H1 (cell line): ENCODE data around the gene CACFD1. TPM values are rescaled to one million over a fixed set of nuclear protein-coding genes. Genes with fewer than 3 reads are reported as not detected.

Experiments
- BACH1 ChIP-seq: IDR thresholded peaks from 2 replicates; pipeline ENCODE4 v1.6.1; 2012; ENCODE audit warnings: low read length, improper control_type of control experiment
- EZH2 ChIP-seq: fragments of 200-600 bp; sonication (generic); IDR thresholded peaks from 2 replicates; pipeline ENCODE4 v1.7.1; 2012; ENCODE audit warnings: low read depth, mild to moderate bottlenecking, moderate library complexity, low read length, inconsistent platforms; ENCODE audit not compliant: severe bottlenecking
- HDAC6 ChIP-seq: IDR thresholded peaks from one replicate; pipeline ENCODE4 v1.7.1; 2012; ENCODE audit warnings: low read depth, mild to moderate bottlenecking, inconsistent platforms, low read length, moderate library complexity
- SP1 ChIP-seq: IDR thresholded peaks from 2 replicates; pipeline ENCODE4 v1.6.1; 2011; ENCODE audit warnings: low read depth, low read length
- SP2 ChIP-seq: IDR thresholded peaks from 2 replicates; pipeline ENCODE4 v1.6.1; 2012; ENCODE audit warnings: mild to moderate bottlenecking, low read length, inconsistent platforms
- SUZ12 ChIP-seq: fragments of 200-600 bp; sonication (generic); IDR thresholded peaks from 2 replicates; pipeline ENCODE4 v1.6.1; 2012; ENCODE audit warnings: mild to moderate bottlenecking, inconsistent platforms, low read length, moderate library complexity, mixed read lengths
- TBP ChIP-seq: IDR thresholded peaks from 2 replicates; pipeline ENCODE4 v1.6.1; 2011; ENCODE audit warnings: low read depth, low read length, improper control_type of control experiment
- polyA plus RNA-seq, 7 experiments: library from polyadenylated mRNA; depleted of rRNA in 3 of 7; stranded (reverse) in 5 of 7; unstranded in 2 of 7; fragments of >200 nt in 5 of 7; fragments of 200-250 nt in 2 of 7; gene quantifications; 1 replicate in 5 of 7; 2 replicates in 1 of 7; 4 replicates in 1 of 7; pipeline versions ENCODE4 v1.2.1 to v1.2.3, GENCODE V29; 2011 to 2013; ENCODE audit warnings: missing spikeins in 2 of 7, mixed read lengths in 2 of 7
- total RNA-seq: library from RNA; stranded (reverse); fragmentation: NEBNext Ultra II Directional; extraction: Animal tissue kit (Norgen Biotek cat#: 25700); gene quantifications from 2 replicates; pipeline ENCODE4 v1.2.1, GENCODE V29; 2021

Gene CACFD1
- total and polyA plus RNA-seq, 2 of the 8 experiments (the other 6 are each of a cell fraction or from before 2014, with no cell fraction given), result 13.4 to 15.5 TPM

GRCh38 chr9:133502112-133502511 is 42.3 kb downstream of the CACFD1 start (continued):
- TF ChIP-seq SP2 (no peak), SUZ12 (no peak), EZH2 (no peak), BACH1 (no peak), SP1 (no peak), HDAC6 (no peak), TBP (no peak)
